Caco-2 (cell line): ENCODE results near the gene SLC7A8. TPM values are rescaled to one million over a fixed set of nuclear protein-coding genes. Genes with fewer than 3 reads are reported as not detected.

Experiments
- BruUV-seq: library from RNA; stranded (reverse); fragments of 400-500 nt; replicated peaks from 2 replicates; lab custom pipeline; 2021; lab: Mats Ljungman, UMichigan
- CTCF ChIA-PET: fragments of 300-600 bp; sonication (Branson Sonifier 250); formaldehyde crosslinking; loops from one replicate; lab custom pipeline; 2022; ENCODE audit warnings: antibody characterized with exemption; lab: Charles Lee
- POLR2A ChIA-PET: fragments of 300-600 bp; sonication (Branson Sonifier 250); formaldehyde crosslinking; loops from one replicate; lab custom pipeline; 2022; ENCODE audit warnings: antibody characterized with exemption; lab: Charles Lee
- DNase-seq, 2 experiments: peaks; one replicate each; pipeline versions ENCODE4 v3.0.0 to v3.0.0-alpha.2; 2020 to 2022
- H3K27me3 ChIP-seq: replicated peaks from 2 replicates; pipeline ENCODE4 v1.6.0; 2011; ENCODE audit warnings: low read length; ENCODE audit not compliant: control insufficient read depth, insufficient read depth
- H3K36me3 ChIP-seq: 2 replicates; pipeline ENCODE4 v1.5.1; 2011; ENCODE audit warnings: low read length; ENCODE audit not compliant: control insufficient read depth, insufficient read depth
- H3K4me1 ChIP-seq: fragments of 250-450 bp; sonication (Bioruptor Pico); 2 replicates; pipeline ENCODE4 v1.5.1; 2020; ENCODE audit warnings: mild to moderate bottlenecking
- H3K4me3 ChIP-seq: 2 replicates; pipeline ENCODE4 v1.5.1; 2011; ENCODE audit warnings: low read depth, mild to moderate bottlenecking, control low read depth, low read length
- H3K9me3 ChIP-seq: fragments of 250-450 bp; sonication (Bioruptor Pico); 2 replicates; pipeline ENCODE4 v1.5.1; 2020; ENCODE audit warnings: mild to moderate bottlenecking, moderate library complexity
- H3K27ac Mint-ChIP-seq: one replicate; pipeline ENCODE4 v1.8.0; 2022; ENCODE audit warnings: mixed read lengths; ENCODE audit not compliant: unreplicated experiment
- H3K27me3 Mint-ChIP-seq: one replicate; pipeline ENCODE4 v1.8.0; 2022; ENCODE audit warnings: mixed read lengths; ENCODE audit not compliant: insufficient read depth, unreplicated experiment
- H3K36me3 Mint-ChIP-seq: one replicate; pipeline ENCODE4 v1.8.0; 2022; ENCODE audit warnings: mild to moderate bottlenecking, mixed read lengths; ENCODE audit not compliant: insufficient read depth, unreplicated experiment
- H3K4me1 Mint-ChIP-seq: one replicate; pipeline ENCODE4 v1.8.0; 2022; ENCODE audit warnings: low read depth, mixed read lengths; ENCODE audit not compliant: unreplicated experiment
- H3K4me3 Mint-ChIP-seq: one replicate; pipeline ENCODE4 v1.8.0; 2022; ENCODE audit warnings: mild to moderate bottlenecking, moderate library complexity, mixed read lengths; ENCODE audit not compliant: unreplicated experiment
- H3K9me3 Mint-ChIP-seq: one replicate; pipeline ENCODE4 v1.8.0; 2022; ENCODE audit warnings: mixed read lengths; ENCODE audit not compliant: unreplicated experiment
- intact Hi-C: fragments of 100-400 bp; cut with micrococcal nuclease; formaldehyde crosslinking; loops from one replicate; pipeline ENCODE4 v1.10.0; 2022; ENCODE audit not compliant: unreplicated experiment
- total RNA-seq: library from RNA; stranded (reverse); gene quantifications from 2 replicates; pipeline ENCODE4 v1.2.3, GENCODE V29; 2022
- TF ChIP-seq, protein P1 (sequence below), 2 experiments: fragments of 200-600 bp in 1 of 2; IDR thresholded peaks; 1 replicate in 1 of 2; 2 replicates in 1 of 2; pipeline versions ENCODE4 v1.5.1 to v1.8.0; 2011 to 2022; ENCODE audit warnings: antibody characterized with exemption in 1 of 2, control low read depth in 1 of 2, inconsistent platforms in 1 of 2, low read depth in 1 of 2, low read length in 1 of 2, mild to moderate bottlenecking in 1 of 2, moderate library complexity in 1 of 2; ENCODE audit not compliant: insufficient read depth in 1 of 2, severe bottlenecking in 1 of 2, unreplicated experiment in 1 of 2

Gene SLC7A8
- total RNA-seq, 1 experiment from 2014 or later, result 26.9 TPM

DNA sequence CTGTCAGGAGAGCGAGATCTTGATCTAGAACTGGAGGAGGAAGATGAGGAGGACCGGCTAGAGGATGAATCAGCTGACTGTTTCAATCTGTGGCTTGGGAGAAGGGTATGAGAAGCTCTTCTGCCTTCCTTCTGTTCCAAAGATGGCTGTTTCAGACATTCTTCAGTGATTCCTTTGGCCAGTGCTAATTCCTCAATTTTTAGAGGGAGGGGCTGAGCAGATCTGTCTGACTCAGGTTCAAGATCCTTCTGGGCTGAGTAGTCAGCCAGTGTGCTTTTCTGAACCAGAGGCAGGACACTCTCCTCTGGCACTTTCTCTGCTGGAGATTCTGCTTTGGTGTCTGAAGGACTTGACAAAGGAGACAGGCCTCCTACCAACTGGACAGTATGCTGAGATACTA is 103.7 kb downstream of the SLC7A8 start:
- peaks cover 52% of the 10 kb centered on the region for H3K4me1 ChIP-seq
- ChIA-PET CTCF (interaction anchor here (0.6 to 4.5 kb wide), 3 partner anchors 11 to 15 kb away, joined by 3 to 49 read pairs (median 3); partner anchors contain the start of gene ACIN1), POLR2A (no interaction called here)
- no peak overlapping the region for H3K4me3 ChIP-seq
- TF ChIP-seq, protein P1, sequence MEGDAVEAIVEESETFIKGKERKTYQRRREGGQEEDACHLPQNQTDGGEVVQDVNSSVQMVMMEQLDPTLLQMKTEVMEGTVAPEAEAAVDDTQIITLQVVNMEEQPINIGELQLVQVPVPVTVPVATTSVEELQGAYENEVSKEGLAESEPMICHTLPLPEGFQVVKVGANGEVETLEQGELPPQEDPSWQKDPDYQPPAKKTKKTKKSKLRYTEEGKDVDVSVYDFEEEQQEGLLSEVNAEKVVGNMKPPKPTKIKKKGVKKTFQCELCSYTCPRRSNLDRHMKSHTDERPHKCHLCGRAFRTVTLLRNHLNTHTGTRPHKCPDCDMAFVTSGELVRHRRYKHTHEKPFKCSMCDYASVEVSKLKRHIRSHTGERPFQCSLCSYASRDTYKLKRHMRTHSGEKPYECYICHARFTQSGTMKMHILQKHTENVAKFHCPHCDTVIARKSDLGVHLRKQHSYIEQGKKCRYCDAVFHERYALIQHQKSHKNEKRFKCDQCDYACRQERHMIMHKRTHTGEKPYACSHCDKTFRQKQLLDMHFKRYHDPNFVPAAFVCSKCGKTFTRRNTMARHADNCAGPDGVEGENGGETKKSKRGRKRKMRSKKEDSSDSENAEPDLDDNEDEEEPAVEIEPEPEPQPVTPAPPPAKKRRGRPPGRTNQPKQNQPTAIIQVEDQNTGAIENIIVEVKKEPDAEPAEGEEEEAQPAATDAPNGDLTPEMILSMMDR (IDR thresholded peaks at IDR 0.05; ENCODE audit: insufficient read depth in 1 of 2, low read depth in 1 of 2, low read length in 1 of 2, severe bottlenecking in 1 of 2, unreplicated experiment in 1 of 2), result no peak
- peaks cover 77% of the 10 kb centered on the region for H3K36me3 Mint-ChIP-seq
- no peaks in the 10 kb centered on the region for H3K27me3 Mint-ChIP-seq
- H3K9me3 ChIP-seq, result no peaks in the 10 kb centered on the region
- H3K9me3 Mint-ChIP-seq, result no peaks in the 10 kb centered on the region
- peaks cover 4% of the 10 kb centered on the region for H3K36me3 ChIP-seq
- intact Hi-C loops, result no loop called here
- no peaks in the 10 kb centered on the region for H3K27me3 ChIP-seq
- BruUV-seq, result no TSS peak
- peak overlapping the region; percentile 54 for H3K27ac Mint-ChIP-seq
- peak overlapping the region; percentile 14 for H3K4me3 Mint-ChIP-seq
- DNase-seq, result no peak
- peaks cover 21% of the 10 kb centered on the region for H3K4me1 Mint-ChIP-seq

DNA sequence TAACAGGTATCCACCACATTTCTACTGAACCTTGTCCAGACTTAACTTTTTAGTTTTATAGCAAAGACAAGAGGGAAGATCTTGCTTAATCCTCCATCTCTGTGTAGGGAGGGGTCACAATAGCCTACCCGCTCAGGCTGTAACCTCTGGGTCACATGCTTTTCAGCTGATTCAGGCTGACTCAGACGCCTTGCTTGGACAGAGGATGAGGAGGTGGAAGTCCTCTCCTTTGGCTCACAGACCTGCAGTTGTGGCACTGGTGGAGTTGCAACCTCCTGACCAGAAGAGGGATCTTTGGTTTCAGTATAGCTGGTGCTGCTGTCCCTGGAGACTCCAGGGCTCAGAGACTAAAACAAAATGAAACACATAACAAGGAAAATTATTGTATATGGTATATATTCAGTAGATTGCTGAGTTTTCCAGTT is 104.8 kb downstream of the SLC7A8 start:
- H3K9me3 ChIP-seq, result no peaks in the 10 kb centered on the region
- H3K27ac Mint-ChIP-seq, result peak overlapping the region; percentile 54
- CTCF ChIA-PET, result interaction anchor here (0.7 to 4.5 kb wide), 8 partner anchors 9 to 491 kb away, joined by 3 to 49 read pairs (median 4); partner anchors contain the start of genes ACIN1 and C14orf119
- no peak overlapping the region for H3K4me3 ChIP-seq
- no peak overlapping the region for H3K4me3 Mint-ChIP-seq
- DNase-seq, result peak; percentile 73 to 85
- peaks cover 21% of the 10 kb centered on the region for H3K4me1 Mint-ChIP-seq
- no peaks in the 10 kb centered on the region for H3K27me3 Mint-ChIP-seq
- peaks cover 52% of the 10 kb centered on the region for H3K4me1 ChIP-seq
- intact Hi-C loops, result loop anchor here (1.0 kb wide), 1 partner anchor 17 kb away; the partner anchor contains the start of genes ACIN1 and C14orf119
- no TSS peak for BruUV-seq
- no peaks in the 10 kb centered on the region for H3K9me3 Mint-ChIP-seq
- H3K27me3 ChIP-seq, result no peaks in the 10 kb centered on the region
- POLR2A ChIA-PET, result interaction anchor here (0.5 to 1.6 kb wide), 2 partner anchors 16 to 1219 kb away, joined by 3 to 13 read pairs; partner anchors contain the start of genes ACIN1 and C14orf119
- peaks cover 80% of the 10 kb centered on the region for H3K36me3 Mint-ChIP-seq
- peaks cover 4% of the 10 kb centered on the region for H3K36me3 ChIP-seq
- TF ChIP-seq, protein P1 (IDR thresholded peaks at IDR 0.05; ENCODE audit: insufficient read depth in 1 of 2, low read depth in 1 of 2, low read length in 1 of 2, severe bottlenecking in 1 of 2, unreplicated experiment in 1 of 2), result no peak

DNA sequence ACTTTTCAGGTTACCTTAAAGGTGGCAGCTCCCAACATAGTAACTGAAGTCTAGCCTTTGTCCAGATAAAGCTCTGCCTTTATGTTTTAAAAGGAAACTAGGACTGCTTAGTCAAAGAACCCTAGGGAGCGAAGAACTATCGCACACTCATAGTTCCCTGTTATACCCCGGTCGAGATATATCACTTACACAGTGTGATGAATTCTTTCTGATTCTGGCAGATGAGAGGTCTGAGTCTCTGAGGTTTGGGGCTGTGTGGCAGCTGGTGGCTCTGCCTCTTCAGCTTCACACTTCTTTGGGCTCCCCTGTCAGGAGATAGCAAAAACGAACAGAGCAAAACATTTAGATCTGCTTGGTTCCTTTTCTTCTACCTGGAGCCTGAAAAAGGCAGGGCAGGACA is 105.5 kb downstream of the SLC7A8 start:
- no TSS peak for BruUV-seq
- Mint-ChIP-seq H3K4me3 (no peak overlapping the region), H3K27ac (no peak overlapping the region), H3K4me1 (peaks cover 21% of the 10 kb centered on the region), H3K9me3 (no peaks in the 10 kb centered on the region), H3K36me3 (peaks cover 87% of the 10 kb centered on the region), H3K27me3 (no peaks in the 10 kb centered on the region)
- CTCF ChIA-PET, result interaction anchor here (0.9 to 4.5 kb wide), 11 partner anchors 8 to 109 kb away, joined by 3 to 49 read pairs (median 4); partner anchors contain the start of genes ACIN1 and C14orf119
- POLR2A ChIA-PET, result interaction anchor here (0.5 to 1.6 kb wide), 2 partner anchors 17 to 1220 kb away, joined by 3 to 13 read pairs; partner anchors contain the start of genes ACIN1 and C14orf119
- intact Hi-C loops, result loop anchor here (1.0 to 2.0 kb wide), 2 partner anchors 17 to 31 kb away; partner anchors contain the start of genes ACIN1 and C14orf119
- Histone ChIP-seq H3K4me3 (no peak overlapping the region), H3K27me3 (no peaks in the 10 kb centered on the region), H3K4me1 (peaks cover 52% of the 10 kb centered on the region), H3K9me3 (no peaks in the 10 kb centered on the region), H3K36me3 (peaks cover 4% of the 10 kb centered on the region)
- no peak for DNase-seq
- TF ChIP-seq, protein P1 (IDR thresholded peaks at IDR 0.05; ENCODE audit: insufficient read depth in 1 of 2, low read depth in 1 of 2, low read length in 1 of 2, severe bottlenecking in 1 of 2, unreplicated experiment in 1 of 2), result no peak
